Stimulated activated CD4-positive, alpha-beta T cell treated with anti-CD3 and anti-CD28 coated beads, Interleukin-4, amount 100 ng/mL, for 24 hours (primary cell): Measurements from ENCODE around the gene CEP97.

ENCODE experiments used
- DNase-seq: peaks from one replicate; pipeline ENCODE4 v3.0.0-alpha.2; 2020

Gene CEP97

GRCh38 chr3:101778385-101779046 lies 54.1 kb downstream of the CEP97 start:
- no peak for DNase-seq

GRCh38 chr3:101779047-101779821 lies 54.8 kb downstream of the CEP97 start, which contains the start of gene NXPE3:
Gene NXPE3, plus strand, starts transcription at chr3:101779211. Its CDS starts 6,386 bp downstream, at chr3:101785597.
- DNase-seq, result peak; percentile 94

GRCh38 chr3:101779822-101780381 lies 55.5 kb downstream of the CEP97 start:
- no peak for DNase-seq

- no peak for DNase-seq
These were observed 56.2 kb downstream of the CEP97 start for GRCh38 chr3:101780661-101781060.

GRCh38 chr3:101781166-101781565 lies 56.8 kb downstream of the CEP97 start:
- DNase-seq, result no peak

- no peak for DNase-seq
These were observed 60.6 kb downstream of the CEP97 start for GRCh38 chr3:101784855-101785613.

- no peak for DNase-seq
These were observed 67.4 kb downstream of the CEP97 start for GRCh38 chr3:101791778-101792177.

- DNase-seq, result no peak
These were observed 71.8 kb downstream of the CEP97 start for GRCh38 chr3:101796077-101796680.

GRCh38 chr3:101801174-101801573 lies 76.8 kb downstream of the CEP97 start:
- DNase-seq, result no peak

- DNase-seq, result no peak
These were observed 77.8 kb downstream of the CEP97 start for GRCh38 chr3:101802179-101802578.

GRCh38 chr3:101803173-101803782 lies 78.9 kb downstream of the CEP97 start:
- DNase-seq, result peak; percentile 67

GRCh38 chr3:101803939-101804338 lies 79.5 kb downstream of the CEP97 start:
- DNase-seq, result no peak

- DNase-seq, result no peak
These were observed 82.1 kb downstream of the CEP97 start for GRCh38 chr3:101806491-101806890.

GRCh38 chr3:101807888-101808287 lies 83.5 kb downstream of the CEP97 start:
- no peak for DNase-seq

GRCh38 chr3:101809178-101810021 lies 85.0 kb downstream of the CEP97 start:
- DNase-seq, result peak; percentile 49

- DNase-seq, result no peak
These were observed 85.6 kb downstream of the CEP97 start for GRCh38 chr3:101810022-101810418.

- no peak for DNase-seq
These were observed 87.5 kb downstream of the CEP97 start for GRCh38 chr3:101811875-101812274.

GRCh38 chr3:101812895-101813294 lies 88.5 kb downstream of the CEP97 start:
- no peak for DNase-seq

- no peak for DNase-seq
These were observed 89.5 kb downstream of the CEP97 start for GRCh38 chr3:101813817-101814440.

- DNase-seq, result no peak
These were observed 90.4 kb downstream of the CEP97 start for GRCh38 chr3:101814835-101815234.
